HG02943 (cell line): ENCODE results near the gene VSTM2B.
"Not testable (repeated sequence)": the region's sequence is repeated elsewhere in the genome, so short reads cannot be mapped to it uniquely, and the experiment has no call there.

Source experiments
- ATAC-seq: cut with Tn5 transposase; IDR thresholded peaks from one replicate; pipeline ENCODE4 v1.9.1; 2021; ENCODE audit warnings: mild to moderate bottlenecking, low read depth, moderate library complexity; ENCODE audit not compliant: unreplicated experiment

Gene VSTM2B

GRCh38 chr19:29542776-29543175 is 17.0 kb downstream of the VSTM2B start:
- no peak for ATAC-seq

GRCh38 chr19:29543381-29543780 is 17.6 kb downstream of the VSTM2B start:
- no peak for ATAC-seq

GRCh38 chr19:29544656-29545360 is 19.0 kb downstream of the VSTM2B start:
- ATAC-seq, result no peak

GRCh38 chr19:29545447-29545846 is 19.7 kb downstream of the VSTM2B start:
- not testable (repeated sequence) for ATAC-seq

GRCh38 chr19:29545866-29546582 is 20.2 kb downstream of the VSTM2B start:
- ATAC-seq, result no peak

- ATAC-seq, result no peak
These were observed 20.9 kb downstream of the VSTM2B start for GRCh38 chr19:29546583-29547190.

- ATAC-seq, result no peak
These were observed 21.7 kb downstream of the VSTM2B start for GRCh38 chr19:29547361-29547960.

GRCh38 chr19:29547981-29548380 is 22.2 kb downstream of the VSTM2B start:
- ATAC-seq, result no peak

- no peak for ATAC-seq
These were observed 22.8 kb downstream of the VSTM2B start for GRCh38 chr19:29548483-29549085.

GRCh38 chr19:29549105-29550070 is 23.6 kb downstream of the VSTM2B start:
- ATAC-seq, result no peak

- no peak for ATAC-seq
These were observed 25.1 kb downstream of the VSTM2B start for GRCh38 chr19:29550896-29551295.

- ATAC-seq, result no peak
These were observed 26.0 kb downstream of the VSTM2B start for GRCh38 chr19:29551774-29552173.

GRCh38 chr19:29552454-29553280 is 26.9 kb downstream of the VSTM2B start:
- no peak for ATAC-seq

GRCh38 chr19:29554149-29554548 is 28.4 kb downstream of the VSTM2B start:
- no peak for ATAC-seq

GRCh38 chr19:29559110-29559509 is 33.3 kb downstream of the VSTM2B start:
- not testable (repeated sequence) for ATAC-seq

GRCh38 chr19:29559743-29560142 is 33.9 kb downstream of the VSTM2B start:
- no peak for ATAC-seq

- no peak for ATAC-seq
These were observed 34.7 kb downstream of the VSTM2B start for GRCh38 chr19:29560313-29561075.

- ATAC-seq, result no peak
These were observed 35.8 kb downstream of the VSTM2B start for GRCh38 chr19:29561601-29562000.
